Measurements from ENCODE around the gene STK33.

DNA sequence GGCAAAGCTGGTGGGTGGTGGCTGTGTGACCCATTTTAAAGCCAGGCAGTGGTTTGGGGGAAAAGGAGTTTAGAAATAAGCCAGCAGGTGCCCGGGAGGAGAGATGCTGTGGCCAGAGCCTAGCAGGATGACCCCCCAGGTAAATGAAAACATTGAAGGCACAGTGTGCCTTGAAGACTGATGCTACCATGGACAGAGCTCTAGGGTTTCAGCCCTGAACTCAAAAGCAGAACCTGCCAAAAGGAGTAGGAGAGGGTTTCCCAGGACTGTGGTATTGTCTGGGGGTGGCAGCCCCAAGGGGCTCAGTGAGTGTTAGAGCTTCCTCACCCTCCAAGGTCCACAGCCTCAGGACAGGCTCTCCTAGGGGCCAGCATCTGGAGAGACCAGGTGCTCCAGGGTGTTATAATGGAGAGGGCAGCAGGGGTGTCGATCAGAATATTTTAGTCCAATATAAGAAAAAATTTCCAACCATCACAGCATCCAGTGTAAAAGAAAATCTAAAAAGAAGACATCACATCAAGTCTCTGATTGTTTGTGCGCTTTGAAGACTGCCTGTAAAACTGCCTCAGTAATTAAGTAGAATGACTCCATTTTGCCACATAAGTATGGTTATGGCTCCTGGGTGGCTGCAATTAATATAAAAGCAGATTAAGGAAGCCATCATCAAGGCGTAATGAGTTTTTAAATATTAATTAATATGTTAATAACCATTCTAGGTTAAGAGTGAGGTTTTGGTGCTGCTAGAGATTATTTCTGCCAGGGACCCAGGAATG is 241.7 kb downstream of the STK33 start:
- TF ChIP-seq, protein P1, sequence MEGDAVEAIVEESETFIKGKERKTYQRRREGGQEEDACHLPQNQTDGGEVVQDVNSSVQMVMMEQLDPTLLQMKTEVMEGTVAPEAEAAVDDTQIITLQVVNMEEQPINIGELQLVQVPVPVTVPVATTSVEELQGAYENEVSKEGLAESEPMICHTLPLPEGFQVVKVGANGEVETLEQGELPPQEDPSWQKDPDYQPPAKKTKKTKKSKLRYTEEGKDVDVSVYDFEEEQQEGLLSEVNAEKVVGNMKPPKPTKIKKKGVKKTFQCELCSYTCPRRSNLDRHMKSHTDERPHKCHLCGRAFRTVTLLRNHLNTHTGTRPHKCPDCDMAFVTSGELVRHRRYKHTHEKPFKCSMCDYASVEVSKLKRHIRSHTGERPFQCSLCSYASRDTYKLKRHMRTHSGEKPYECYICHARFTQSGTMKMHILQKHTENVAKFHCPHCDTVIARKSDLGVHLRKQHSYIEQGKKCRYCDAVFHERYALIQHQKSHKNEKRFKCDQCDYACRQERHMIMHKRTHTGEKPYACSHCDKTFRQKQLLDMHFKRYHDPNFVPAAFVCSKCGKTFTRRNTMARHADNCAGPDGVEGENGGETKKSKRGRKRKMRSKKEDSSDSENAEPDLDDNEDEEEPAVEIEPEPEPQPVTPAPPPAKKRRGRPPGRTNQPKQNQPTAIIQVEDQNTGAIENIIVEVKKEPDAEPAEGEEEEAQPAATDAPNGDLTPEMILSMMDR (IDR thresholded peaks at IDR 0.05): no peak
- no peak for TF ChIP-seq POLR2A (IDR thresholded peaks at IDR 0.05)
